ENCODE data around the gene RITA1.

RITA1 gene

GRCh38 chr12:113230315-113231234 is 45.1 kb downstream of the RITA1 start:
- no peak for DNase-seq (ENCODE audit: extremely low read depth, insufficient read length)
- Histone ChIP-seq H3K4me3 (replicated peaks; ENCODE audit: low read depth, low read length) (no peak overlapping the region), H3K36me3 (ENCODE audit: control insufficient read depth, insufficient read depth, low read length) (peaks cover 25% of the 10 kb centered on the region)

GRCh38 chr12:113231235-113232088 is 45.9 kb downstream of the RITA1 start:
- no peak for DNase-seq (ENCODE audit: extremely low read depth, insufficient read length)
- H3K36me3 ChIP-seq (ENCODE audit: control insufficient read depth, insufficient read depth, low read length), result peaks cover 29% of the 10 kb centered on the region
- TF ChIP-seq CTCF (IDR thresholded peaks at IDR 0.05; ENCODE audit: insufficient read depth, low read length, poor library complexity, severe bottlenecking), result no peak
- no peaks in the 10 kb centered on the region for H3K27me3 ChIP-seq (replicated peaks; ENCODE audit: control insufficient read depth, insufficient read depth, low read length)
- no peak overlapping the region for H3K4me3 ChIP-seq (replicated peaks; ENCODE audit: low read depth, low read length)

More at GRCh38 chr12:113230315-113231234, 45.1 kb downstream of the RITA1 start:
- H3K27me3 ChIP-seq (replicated peaks; ENCODE audit: control insufficient read depth, insufficient read depth, low read length), result no peaks in the 10 kb centered on the region
- no peak for TF ChIP-seq CTCF (IDR thresholded peaks at IDR 0.05; ENCODE audit: insufficient read depth, low read length, poor library complexity, severe bottlenecking)

- Histone ChIP-seq H3K36me3 (ENCODE audit: control insufficient read depth, insufficient read depth, low read length) (peaks cover 28% of the 10 kb centered on the region), H3K27me3 (replicated peaks; ENCODE audit: control insufficient read depth, insufficient read depth, low read length) (no peaks in the 10 kb centered on the region), H3K4me3 (replicated peaks; ENCODE audit: low read depth, low read length) (no peak overlapping the region)
- DNase-seq (ENCODE audit: extremely low read depth, insufficient read length), result no peak
- no peak for TF ChIP-seq CTCF (IDR thresholded peaks at IDR 0.05; ENCODE audit: insufficient read depth, low read length, poor library complexity, severe bottlenecking)
Measured at GRCh38 chr12:113232089-113232839, 46.7 kb downstream of the RITA1 start.

GRCh38 chr12:113232840-113233585 is 47.5 kb downstream of the RITA1 start:
- peaks cover 30% of the 10 kb centered on the region for H3K36me3 ChIP-seq (ENCODE audit: control insufficient read depth, insufficient read depth, low read length)

More at GRCh38 chr12:113232840-113233585, 47.5 kb downstream of the RITA1 start:
- Histone ChIP-seq H3K27me3 (replicated peaks; ENCODE audit: control insufficient read depth, insufficient read depth, low read length) (no peaks in the 10 kb centered on the region), H3K4me3 (replicated peaks; ENCODE audit: low read depth, low read length) (no peak overlapping the region)
- peak; percentile 86 for DNase-seq (ENCODE audit: extremely low read depth, insufficient read length)
- peak; percentile 52 for TF ChIP-seq CTCF (IDR thresholded peaks at IDR 0.05; ENCODE audit: insufficient read depth, low read length, poor library complexity, severe bottlenecking)

Data from GM06990 (cell line).